ENCODE results near the gene STRN.

Gene STRN

GRCh38 chr2:36976065-36976464 lies 9.7 kb upstream of the STRN start:
- peaks cover 20% of the 10 kb centered on the region for H3K4me1 ChIP-seq
- H3K4me3 ChIP-seq: no peak overlapping the region
- H3K36me3 ChIP-seq (replicated peaks): no peaks in the 10 kb centered on the region
- H3K9me3 ChIP-seq: no peaks in the 10 kb centered on the region
- H3K27me3 ChIP-seq (ENCODE audit: low read depth): no peaks in the 10 kb centered on the region
- in situ Hi-C loops (cut with MboI; ENCODE audit: low sequenced_read_pairs): no loop called here
- no peak for DNase-seq (ENCODE audit: low spot score in 2 of 2)

- H3K4me1 ChIP-seq: peaks cover 20% of the 10 kb centered on the region
- no peak for DNase-seq (ENCODE audit: low spot score in 2 of 2)
- H3K9me3 ChIP-seq: no peaks in the 10 kb centered on the region
- H3K27me3 ChIP-seq (ENCODE audit: low read depth): no peaks in the 10 kb centered on the region
- H3K36me3 ChIP-seq (replicated peaks): no peaks in the 10 kb centered on the region
- no peak overlapping the region for H3K4me3 ChIP-seq
- in situ Hi-C loops (cut with MboI; ENCODE audit: low sequenced_read_pairs): no loop called here
Observed at GRCh38 chr2:36975306-36975705, 9.0 kb upstream of the STRN start.

DNA sequence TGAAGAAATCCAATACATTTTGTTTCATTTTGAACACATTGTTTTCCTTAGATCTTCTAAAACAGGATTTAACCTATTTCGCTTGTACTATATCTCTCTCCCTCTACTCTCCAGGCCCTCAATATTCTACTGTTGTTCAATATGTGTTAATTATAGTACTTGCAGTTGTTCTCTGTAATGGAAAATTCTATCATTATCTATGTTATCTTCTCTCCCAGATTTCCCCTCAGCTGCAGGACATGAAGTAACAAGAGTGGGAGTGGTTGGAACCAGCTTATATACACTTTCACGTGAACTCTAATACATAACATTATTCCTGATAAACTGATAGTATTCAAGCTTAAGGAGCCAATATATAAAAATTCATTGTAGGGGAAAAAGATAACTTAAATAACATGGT lies 7.0 kb upstream of the STRN start:
- no peak overlapping the region for H3K4me3 ChIP-seq
- H3K4me1 ChIP-seq: peaks cover 26% of the 10 kb centered on the region
- no peaks in the 10 kb centered on the region for H3K27me3 ChIP-seq (ENCODE audit: low read depth)
- no peaks in the 10 kb centered on the region for H3K9me3 ChIP-seq
- DNase-seq (ENCODE audit: low spot score in 2 of 2): no peak
- H3K36me3 ChIP-seq (replicated peaks): no peaks in the 10 kb centered on the region
- in situ Hi-C loops (cut with MboI; ENCODE audit: low sequenced_read_pairs): no loop called here

DNA sequence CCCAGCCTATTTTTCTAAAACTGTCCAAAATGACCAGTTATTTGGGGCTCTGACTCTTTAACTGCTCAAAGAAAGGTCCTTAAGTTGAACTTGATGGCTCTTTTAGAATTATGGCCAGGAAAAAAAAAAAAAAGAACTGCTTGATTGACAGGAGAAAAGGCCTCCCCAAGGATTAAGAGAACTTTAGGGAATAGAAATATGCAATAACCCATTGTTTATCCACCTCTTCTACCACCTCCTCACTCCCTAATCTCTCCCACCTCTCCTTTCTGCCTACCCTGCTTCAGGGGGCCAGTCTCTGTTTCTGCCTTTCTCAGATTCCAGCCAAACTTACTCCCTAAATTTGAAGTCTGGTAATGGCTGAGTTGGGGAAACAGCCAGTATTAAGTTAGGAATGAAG lies 5.7 kb upstream of the STRN start:
- peak in 1 of 2 experiments; percentile 56 for DNase-seq (ENCODE audit: low spot score in 2 of 2)
- H3K9me3 ChIP-seq: no peaks in the 10 kb centered on the region
- in situ Hi-C loops (cut with MboI; ENCODE audit: low sequenced_read_pairs): no loop called here
- H3K4me3 ChIP-seq: no peak overlapping the region
- H3K4me1 ChIP-seq: peaks cover 39% of the 10 kb centered on the region
- no peaks in the 10 kb centered on the region for H3K27me3 ChIP-seq (ENCODE audit: low read depth)
- H3K36me3 ChIP-seq (replicated peaks): no peaks in the 10 kb centered on the region

DNA sequence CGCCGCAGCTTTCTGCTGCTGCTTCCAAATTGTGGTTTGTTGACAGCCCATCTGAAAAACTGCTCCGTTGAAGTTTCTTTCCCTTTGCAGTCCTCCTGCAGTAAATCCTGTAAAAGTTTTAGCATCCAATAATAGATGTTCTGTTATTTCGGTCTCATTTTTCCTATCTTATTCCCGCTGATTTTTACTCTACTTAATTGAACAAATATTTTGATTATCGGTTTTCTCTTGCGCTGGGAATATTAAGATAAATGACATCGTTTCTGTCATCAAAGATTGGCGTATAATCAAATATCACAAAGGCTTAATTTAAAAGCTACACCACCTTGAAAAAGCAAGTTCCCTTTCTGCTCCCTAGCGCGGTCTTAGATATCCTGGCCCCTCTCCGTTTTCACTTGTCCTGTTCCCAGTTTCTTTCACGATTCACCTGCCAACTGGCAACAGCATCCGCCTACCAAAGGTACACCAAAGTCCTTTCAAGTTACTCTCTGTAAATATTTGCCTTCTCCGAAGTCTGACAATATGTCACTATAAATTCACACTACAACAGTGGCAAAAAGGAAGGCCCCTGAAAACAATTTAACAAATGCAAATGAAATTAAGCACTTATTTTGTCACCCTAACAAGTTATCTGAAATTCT lies 1.0 kb upstream of the STRN start:
- H3K9me3 ChIP-seq: no peaks in the 10 kb centered on the region
- in situ Hi-C loops (cut with MboI; ENCODE audit: low sequenced_read_pairs): no loop called here
- H3K36me3 ChIP-seq (replicated peaks): no peaks in the 10 kb centered on the region
- H3K27me3 ChIP-seq (ENCODE audit: low read depth): no peaks in the 10 kb centered on the region
- peaks cover 40% of the 10 kb centered on the region for H3K4me1 ChIP-seq
- peak overlapping the region; percentile 60 for H3K4me3 ChIP-seq
- DNase-seq (ENCODE audit: low spot score in 2 of 2): peak in 1 of 2 experiments; percentile 22

GRCh38 chr2:36965751-36966369 lies 476 bp downstream of the STRN start:
- Histone ChIP-seq H3K4me3 (peak overlapping the region; percentile 60), H3K27me3 (ENCODE audit: low read depth) (no peaks in the 10 kb centered on the region), H3K36me3 (replicated peaks) (no peaks in the 10 kb centered on the region), H3K4me1 (peaks cover 31% of the 10 kb centered on the region), H3K9me3 (no peaks in the 10 kb centered on the region)
- in situ Hi-C loops (cut with MboI; ENCODE audit: low sequenced_read_pairs): no loop called here
- DNase-seq (ENCODE audit: low spot score in 2 of 2): peak; percentile 51 to 80

GRCh38 chr2:36965206-36965605 lies 1.1 kb downstream of the STRN start:
- no peaks in the 10 kb centered on the region for H3K9me3 ChIP-seq
- peaks cover 31% of the 10 kb centered on the region for H3K4me1 ChIP-seq
- in situ Hi-C loops (cut with MboI; ENCODE audit: low sequenced_read_pairs): no loop called here
- H3K4me3 ChIP-seq: peak overlapping the region; percentile 60
- H3K36me3 ChIP-seq (replicated peaks): no peaks in the 10 kb centered on the region
- peak in 1 of 2 experiments; percentile 72 for DNase-seq (ENCODE audit: low spot score in 2 of 2)
- no peaks in the 10 kb centered on the region for H3K27me3 ChIP-seq (ENCODE audit: low read depth)

DNA sequence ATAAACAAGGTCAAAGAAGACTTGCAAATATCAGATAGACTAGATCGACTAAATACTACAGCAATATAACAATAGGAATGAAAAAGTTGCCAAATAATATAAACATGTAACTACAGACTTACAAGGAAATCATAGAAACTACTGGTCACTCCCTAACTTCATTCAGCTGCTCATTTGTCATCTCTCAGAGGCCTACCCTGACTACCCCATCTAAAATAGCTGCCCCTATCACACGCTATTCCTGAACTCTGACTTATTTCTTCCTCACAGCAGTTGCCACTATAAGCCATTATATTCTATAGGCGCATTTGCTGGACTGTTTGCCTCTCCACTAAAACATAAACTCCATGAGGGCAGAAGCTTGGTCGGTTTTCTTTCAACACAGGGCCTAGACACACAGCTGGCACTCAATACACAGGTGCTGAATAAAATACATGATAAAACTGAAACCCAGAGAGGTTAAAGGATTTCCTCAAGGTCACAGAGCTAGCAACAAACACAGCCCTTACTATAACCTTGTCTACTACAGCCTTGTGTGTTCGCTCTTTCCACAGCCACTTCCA lies 1.8 kb downstream of the STRN start:
- Histone ChIP-seq H3K4me1 (peaks cover 31% of the 10 kb centered on the region), H3K4me3 (peak overlapping the region; percentile 60), H3K36me3 (replicated peaks) (no peaks in the 10 kb centered on the region), H3K9me3 (no peaks in the 10 kb centered on the region), H3K27me3 (ENCODE audit: low read depth) (no peaks in the 10 kb centered on the region)
- no peak for DNase-seq (ENCODE audit: low spot score in 2 of 2)
- in situ Hi-C loops (cut with MboI; ENCODE audit: low sequenced_read_pairs): no loop called here

DNA sequence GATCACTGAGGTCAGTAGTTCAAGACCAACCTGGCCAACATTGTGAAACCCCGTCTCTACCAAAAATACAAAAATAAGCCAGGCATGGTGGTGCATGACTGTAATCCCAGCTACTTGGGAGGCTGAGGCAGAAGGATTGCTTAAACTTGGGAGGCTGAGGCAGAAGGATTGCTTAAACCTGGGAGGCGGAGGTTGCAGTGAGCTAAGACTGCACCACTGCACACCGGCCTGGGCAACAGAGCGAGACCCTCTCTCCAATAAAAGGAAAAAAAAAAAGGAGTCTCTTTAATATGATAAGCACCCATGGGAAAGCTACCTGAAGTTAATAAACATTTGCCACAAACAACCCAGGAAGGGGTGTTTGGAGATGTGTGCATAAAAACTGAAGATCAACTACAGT lies 2.6 kb downstream of the STRN start:
- no peaks in the 10 kb centered on the region for H3K27me3 ChIP-seq (ENCODE audit: low read depth)
- peaks cover 30% of the 10 kb centered on the region for H3K4me1 ChIP-seq
- H3K9me3 ChIP-seq: no peaks in the 10 kb centered on the region
- no peak for DNase-seq (ENCODE audit: low spot score in 2 of 2)
- in situ Hi-C loops (cut with MboI; ENCODE audit: low sequenced_read_pairs): no loop called here
- no peaks in the 10 kb centered on the region for H3K36me3 ChIP-seq (replicated peaks)
- no peak overlapping the region for H3K4me3 ChIP-seq

- Histone ChIP-seq H3K4me3 (no peak overlapping the region), H3K4me1 (peaks cover 24% of the 10 kb centered on the region), H3K9me3 (no peaks in the 10 kb centered on the region), H3K36me3 (replicated peaks) (no peaks in the 10 kb centered on the region), H3K27me3 (ENCODE audit: low read depth) (no peaks in the 10 kb centered on the region)
- in situ Hi-C loops (cut with MboI; ENCODE audit: low sequenced_read_pairs): no loop called here
- no peak for DNase-seq (ENCODE audit: low spot score in 2 of 2)
Observed at GRCh38 chr2:36963106-36963505, 3.2 kb downstream of the STRN start.

- no peaks in the 10 kb centered on the region for H3K27me3 ChIP-seq (ENCODE audit: low read depth)
- peaks cover 10% of the 10 kb centered on the region for H3K4me1 ChIP-seq
- H3K4me3 ChIP-seq: no peak overlapping the region
- DNase-seq (ENCODE audit: low spot score in 2 of 2): no peak
- in situ Hi-C loops (cut with MboI; ENCODE audit: low sequenced_read_pairs): no loop called here
- H3K36me3 ChIP-seq (replicated peaks): no peaks in the 10 kb centered on the region
- H3K9me3 ChIP-seq: no peaks in the 10 kb centered on the region
Observed at GRCh38 chr2:36960773-36961172, 5.6 kb downstream of the STRN start.

- no peak for DNase-seq (ENCODE audit: low spot score in 2 of 2)
- in situ Hi-C loops (cut with MboI; ENCODE audit: low sequenced_read_pairs): no loop called here
- H3K4me3 ChIP-seq: no peak overlapping the region
Observed at GRCh38 chr2:36960005-36960675, 6.2 kb downstream of the STRN start.

GRCh38 chr2:36954977-36955607 lies 11.2 kb downstream of the STRN start:
- no peak for DNase-seq (ENCODE audit: low spot score in 2 of 2)
- in situ Hi-C loops (cut with MboI; ENCODE audit: low sequenced_read_pairs): no loop called here
- Histone ChIP-seq H3K4me1 (no peaks in the 10 kb centered on the region; the same call in 1 of the 2 replicates), H3K27me3 (ENCODE audit: low read depth) (no peaks in the 10 kb centered on the region), H3K9me3 (no peaks in the 10 kb centered on the region), H3K4me3 (no peak overlapping the region), H3K36me3 (replicated peaks) (no peaks in the 10 kb centered on the region)

More at GRCh38 chr2:36960005-36960675, 6.2 kb downstream of the STRN start:
- Histone ChIP-seq H3K27me3 (ENCODE audit: low read depth) (no peaks in the 10 kb centered on the region), H3K36me3 (replicated peaks) (no peaks in the 10 kb centered on the region), H3K9me3 (no peaks in the 10 kb centered on the region), H3K4me1 (peaks cover 9% of the 10 kb centered on the region)

Data from HAP-1 (cell line).